Prostate gland (tissue), 2 donors: Measurements from ENCODE around the gene HS3ST3B1.

Experiments used
- POLR2A ChIP-seq: fragments of 450-650 bp; IDR thresholded peaks from one replicate; pipeline ENCODE4 v1.6.1; 2016; ENCODE audit warnings: antibody characterized with exemption, mild to moderate bottlenecking
- POLR2AphosphoS5 ChIP-seq: sonication (generic); formaldehyde crosslinking; IDR thresholded peaks from one replicate; pipeline ENCODE4 v1.6.1; 2017; ENCODE audit warnings: antibody characterized with exemption
- TF ChIP-seq, protein P1 (sequence below), 4 experiments: fragments of 200-600 bp in 2 of 4; fragments of 450-650 bp in 2 of 4; sonication (generic) in 2 of 4; IDR thresholded peaks; 1 replicate in 3 of 4; 2 replicates in 1 of 4; pipeline ENCODE4 v1.5.1; 2016 to 2019; ENCODE audit warnings: antibody characterized with exemption in 4 of 4, mild to moderate bottlenecking in 2 of 4, moderate library complexity in 2 of 4

DNA sequence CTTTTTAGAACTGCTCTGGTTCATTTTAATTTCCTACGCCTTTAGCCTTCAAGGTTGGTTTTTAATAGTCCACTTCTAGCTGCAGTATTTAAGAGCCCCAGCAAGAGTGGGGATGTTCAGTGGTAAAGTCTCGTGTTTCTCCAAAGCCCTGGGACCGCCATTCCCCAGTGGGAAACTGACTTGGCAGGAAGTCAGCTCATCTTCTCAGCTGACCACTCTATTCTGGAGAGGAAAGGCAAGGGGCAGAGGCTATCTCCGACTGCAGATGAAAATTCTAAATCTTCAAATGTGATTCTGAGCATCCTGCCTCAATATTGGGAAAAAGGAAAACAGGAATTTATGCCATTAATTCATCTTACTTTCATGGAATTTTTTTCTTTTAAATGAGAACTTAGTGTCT lies 35.5 kb downstream of the HS3ST3B1 start:
- TF ChIP-seq, protein P1, sequence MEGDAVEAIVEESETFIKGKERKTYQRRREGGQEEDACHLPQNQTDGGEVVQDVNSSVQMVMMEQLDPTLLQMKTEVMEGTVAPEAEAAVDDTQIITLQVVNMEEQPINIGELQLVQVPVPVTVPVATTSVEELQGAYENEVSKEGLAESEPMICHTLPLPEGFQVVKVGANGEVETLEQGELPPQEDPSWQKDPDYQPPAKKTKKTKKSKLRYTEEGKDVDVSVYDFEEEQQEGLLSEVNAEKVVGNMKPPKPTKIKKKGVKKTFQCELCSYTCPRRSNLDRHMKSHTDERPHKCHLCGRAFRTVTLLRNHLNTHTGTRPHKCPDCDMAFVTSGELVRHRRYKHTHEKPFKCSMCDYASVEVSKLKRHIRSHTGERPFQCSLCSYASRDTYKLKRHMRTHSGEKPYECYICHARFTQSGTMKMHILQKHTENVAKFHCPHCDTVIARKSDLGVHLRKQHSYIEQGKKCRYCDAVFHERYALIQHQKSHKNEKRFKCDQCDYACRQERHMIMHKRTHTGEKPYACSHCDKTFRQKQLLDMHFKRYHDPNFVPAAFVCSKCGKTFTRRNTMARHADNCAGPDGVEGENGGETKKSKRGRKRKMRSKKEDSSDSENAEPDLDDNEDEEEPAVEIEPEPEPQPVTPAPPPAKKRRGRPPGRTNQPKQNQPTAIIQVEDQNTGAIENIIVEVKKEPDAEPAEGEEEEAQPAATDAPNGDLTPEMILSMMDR (IDR thresholded peaks at IDR 0.05) = no peak
- no peak for TF ChIP-seq POLR2A
- no peak for TF ChIP-seq POLR2AphosphoS5
